Epithelial cell of prostate (primary cell): ENCODE measurements around the gene BAHCC1.

Experiments
- DNase-seq: peaks from one replicate; pipeline ENCODE4 v3.0.0-alpha.2; 2011; ENCODE audit warnings: low read depth, low spot score
- H3K27ac ChIP-seq: fragments of 450-650 bp; 2 replicates; pipeline ENCODE4 v1.5.1; 2017; ENCODE audit warnings: mild to moderate bottlenecking

Gene BAHCC1

GRCh38 chr17:81468770-81469121, 73.5 kb downstream of the BAHCC1 start:
- no peak overlapping the region for H3K27ac ChIP-seq
- DNase-seq: no peak

- H3K27ac ChIP-seq: no peak overlapping the region
- no peak for DNase-seq
These were observed 74.0 kb downstream of the BAHCC1 start for GRCh38 chr17:81469266-81469665.

- no peak overlapping the region for H3K27ac ChIP-seq
These were observed 75.2 kb downstream of the BAHCC1 start for GRCh38 chr17:81470270-81470943.

GRCh38 chr17:81470944-81471817, 75.9 kb downstream of the BAHCC1 start:
- no peak for DNase-seq
- H3K27ac ChIP-seq: no peak overlapping the region

More at GRCh38 chr17:81470270-81470943, 75.2 kb downstream of the BAHCC1 start:
- DNase-seq: no peak

GRCh38 chr17:81471818-81472456, 76.7 kb downstream of the BAHCC1 start:
- no peak for DNase-seq
- H3K27ac ChIP-seq: no peak overlapping the region

- H3K27ac ChIP-seq: no peak overlapping the region
- no peak for DNase-seq
These were observed 77.8 kb downstream of the BAHCC1 start for GRCh38 chr17:81473019-81473418.

GRCh38 chr17:81474958-81475357, 79.7 kb downstream of the BAHCC1 start:
- no peak overlapping the region for H3K27ac ChIP-seq
- no peak for DNase-seq

- no peak overlapping the region for H3K27ac ChIP-seq
- DNase-seq: no peak
These were observed 80.8 kb downstream of the BAHCC1 start for GRCh38 chr17:81476097-81476496.

- DNase-seq: no peak
- H3K27ac ChIP-seq: no peak overlapping the region
These were observed 81.4 kb downstream of the BAHCC1 start for GRCh38 chr17:81476635-81477034.

- DNase-seq: no peak
- no peak overlapping the region for H3K27ac ChIP-seq
These were observed 81.9 kb downstream of the BAHCC1 start for GRCh38 chr17:81477173-81477572.

GRCh38 chr17:81478119-81478518, 82.9 kb downstream of the BAHCC1 start:
- no peak for DNase-seq
- H3K27ac ChIP-seq: no peak overlapping the region

GRCh38 chr17:81479175-81480071, 84.2 kb downstream of the BAHCC1 start:
- H3K27ac ChIP-seq: no peak overlapping the region
- DNase-seq: no peak

GRCh38 chr17:81480140-81481072, 85.1 kb downstream of the BAHCC1 start:
- no peak overlapping the region for H3K27ac ChIP-seq
- no peak for DNase-seq

- no peak for DNase-seq
- H3K27ac ChIP-seq: no peak overlapping the region
These were observed 86.0 kb downstream of the BAHCC1 start for GRCh38 chr17:81481073-81481799.

GRCh38 chr17:81481815-81482505, 86.7 kb downstream of the BAHCC1 start:
- no peak overlapping the region for H3K27ac ChIP-seq
- DNase-seq: no peak

GRCh38 chr17:81482673-81483072, 87.4 kb downstream of the BAHCC1 start:
- H3K27ac ChIP-seq: no peak overlapping the region
- no peak for DNase-seq

GRCh38 chr17:81483085-81483861, 88.0 kb downstream of the BAHCC1 start:
- H3K27ac ChIP-seq: no peak overlapping the region
- no peak for DNase-seq
